GM06990 (cell line): ENCODE results near the gene VWA8.
A peak's percentile ranks its signal among the peaks of the same experiment; 100 is the strongest.

Experiments used
- DNase-seq: peaks from one replicate; pipeline ENCODE4 v3.0.0-alpha.2; 2011; ENCODE audit not compliant: insufficient read length; ENCODE audit errors: extremely low read depth
- H3K27me3 ChIP-seq: replicated peaks from 2 replicates; pipeline ENCODE4 v1.6.0; 2011; ENCODE audit warnings: low read length; ENCODE audit not compliant: control insufficient read depth, insufficient read depth
- H3K36me3 ChIP-seq: 2 replicates; pipeline ENCODE4 v1.5.1; 2011; ENCODE audit warnings: low read length; ENCODE audit not compliant: control insufficient read depth, insufficient read depth
- H3K4me3 ChIP-seq: replicated peaks from 2 replicates; pipeline ENCODE4 v1.5.1; 2011; ENCODE audit warnings: low read depth, mild to moderate bottlenecking, control low read depth, low read length
- CTCF ChIP-seq: IDR thresholded peaks from 2 replicates; pipeline ENCODE4 v1.5.1; 2011; ENCODE audit warnings: low read length, control low read depth, mild to moderate bottlenecking, inconsistent platforms; ENCODE audit not compliant: insufficient read depth, poor library complexity, severe bottlenecking

VWA8 gene

GRCh38 chr13:41820581-41821237, 140.2 kb downstream of the VWA8 start:
- Histone ChIP-seq H3K27me3 (no peaks in the 10 kb centered on the region), H3K36me3 (no peaks in the 10 kb centered on the region), H3K4me3 (no peak overlapping the region)
- no peak for DNase-seq
- no peak for TF ChIP-seq CTCF

DNA sequence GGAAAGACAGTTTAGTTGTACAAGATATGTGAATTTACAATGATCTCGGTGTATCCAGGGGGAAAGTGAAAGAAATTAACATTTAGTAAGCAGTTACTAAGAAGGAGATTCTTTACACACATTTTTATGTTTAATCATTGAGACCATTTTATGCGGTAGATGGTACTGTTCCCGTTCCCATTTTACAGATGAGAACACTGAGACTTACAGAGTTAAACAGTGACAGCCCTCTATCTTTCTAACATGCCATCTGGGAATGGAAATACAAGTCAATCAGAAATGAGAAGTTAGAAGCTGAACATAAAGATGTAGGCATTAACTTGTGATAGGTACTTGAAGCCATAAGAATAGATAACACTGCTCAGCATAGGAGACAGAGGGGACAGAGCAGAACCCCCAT, 144.9 kb downstream of the VWA8 start:
- DNase-seq: no peak
- TF ChIP-seq CTCF: no peak
- no peaks in the 10 kb centered on the region for H3K27me3 ChIP-seq
- H3K36me3 ChIP-seq: no peaks in the 10 kb centered on the region; the same call in 1 of the 2 replicates
- no peak overlapping the region for H3K4me3 ChIP-seq

DNA sequence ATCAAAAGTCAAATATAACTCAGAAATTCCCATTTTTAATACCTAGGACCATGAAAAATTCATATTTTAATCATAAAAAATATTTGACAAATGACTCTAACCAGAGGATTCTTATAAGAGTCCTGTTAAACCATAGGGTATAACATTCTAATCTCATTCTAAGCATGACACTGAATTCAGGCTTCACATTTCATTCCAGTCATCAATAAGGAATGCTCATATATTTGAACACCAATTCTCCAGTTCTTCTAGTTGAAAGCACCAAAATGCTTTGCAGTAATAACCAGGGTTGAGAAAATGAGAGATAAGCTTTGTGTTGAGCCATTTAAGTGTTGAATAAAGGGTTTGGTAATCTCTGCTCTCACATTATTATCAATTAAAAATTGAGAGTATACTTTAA, 147.5 kb downstream of the VWA8 start:
- no peak for TF ChIP-seq CTCF
- no peak for DNase-seq

GRCh38 chr13:41812851-41813250, 148.1 kb downstream of the VWA8 start:
- H3K27me3 ChIP-seq: no peaks in the 10 kb centered on the region
- DNase-seq: peak; percentile 18
- no peaks in the 10 kb centered on the region; the same call in 1 of the 2 replicates for H3K36me3 ChIP-seq
- TF ChIP-seq CTCF: no peak
- H3K4me3 ChIP-seq: no peak overlapping the region

More for the DNA sequence above, 147.5 kb downstream of the VWA8 start:
- Histone ChIP-seq H3K4me3 (no peak overlapping the region), H3K36me3 (no peaks in the 10 kb centered on the region; the same call in 1 of the 2 replicates), H3K27me3 (no peaks in the 10 kb centered on the region)

DNA sequence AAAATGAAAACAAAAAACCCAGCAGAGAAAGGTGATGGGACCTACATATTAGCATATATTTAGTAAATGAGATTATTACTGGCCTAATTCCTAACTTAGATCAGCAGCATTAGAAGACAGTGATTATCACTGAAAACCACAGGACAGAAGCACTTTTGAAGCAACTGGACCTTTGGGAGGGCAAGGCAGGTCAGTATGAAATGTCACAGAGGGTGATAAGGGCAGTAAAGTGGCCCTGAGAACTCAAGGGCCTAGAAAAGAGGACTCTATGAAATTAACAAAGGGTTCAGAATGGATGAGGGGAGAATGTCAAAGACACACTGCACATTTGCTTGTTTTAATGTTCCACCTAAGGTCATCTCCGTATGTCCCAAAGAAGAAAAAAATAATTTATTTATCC, 148.7 kb downstream of the VWA8 start:
- no peak for TF ChIP-seq CTCF
- no peak for DNase-seq
- Histone ChIP-seq H3K36me3 (no peaks in the 10 kb centered on the region; the same call in 1 of the 2 replicates), H3K27me3 (no peaks in the 10 kb centered on the region), H3K4me3 (no peak overlapping the region)
